GM18873 (cell line): ENCODE results near the gene CCDC33.

Experiments used
- ATAC-seq: cut with Tn5 transposase; IDR thresholded peaks from one replicate; pipeline ENCODE4 v1.9.1; 2021; ENCODE audit warnings: mild to moderate bottlenecking, moderate library complexity, moderate number of reproducible peaks; ENCODE audit not compliant: unreplicated experiment, low FRiP score

Gene CCDC33

DNA sequence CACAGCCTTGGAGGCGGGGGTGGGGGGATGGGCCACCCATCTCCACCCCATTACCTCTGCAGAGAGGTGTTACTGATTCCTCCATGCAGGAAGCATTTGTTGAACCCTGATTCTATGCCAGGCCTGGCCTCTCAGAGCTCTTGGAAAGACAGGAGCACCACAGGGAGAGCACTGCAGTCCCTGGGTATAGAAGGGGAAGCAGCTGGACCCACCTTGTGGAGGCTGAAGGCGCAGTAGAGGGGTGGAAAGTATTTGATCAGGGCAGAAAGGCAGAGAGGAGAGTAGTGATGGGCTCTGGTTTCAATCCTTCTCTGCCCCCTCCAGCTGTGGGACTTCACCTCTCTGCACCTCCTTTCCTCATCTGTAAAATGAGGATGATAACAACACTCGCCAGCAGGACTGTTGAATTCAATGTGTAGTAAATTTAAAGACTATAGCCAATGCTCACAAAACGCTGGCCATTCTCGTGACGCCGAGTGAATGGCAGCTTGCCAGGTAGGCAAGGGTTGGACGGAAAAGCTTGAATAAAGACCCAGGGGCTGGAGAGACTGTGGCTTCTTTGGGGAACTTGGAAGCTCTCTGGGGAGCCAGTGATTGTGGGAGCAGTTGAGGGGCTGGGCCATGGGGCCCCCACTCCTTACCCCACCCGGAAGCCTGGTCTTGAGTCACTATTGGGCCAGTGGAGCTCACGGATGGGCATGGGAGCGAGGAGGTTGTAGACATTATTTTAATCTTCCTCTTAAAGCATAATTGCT, 8.0 kb upstream of the CCDC33 start:
- no peak for ATAC-seq

DNA sequence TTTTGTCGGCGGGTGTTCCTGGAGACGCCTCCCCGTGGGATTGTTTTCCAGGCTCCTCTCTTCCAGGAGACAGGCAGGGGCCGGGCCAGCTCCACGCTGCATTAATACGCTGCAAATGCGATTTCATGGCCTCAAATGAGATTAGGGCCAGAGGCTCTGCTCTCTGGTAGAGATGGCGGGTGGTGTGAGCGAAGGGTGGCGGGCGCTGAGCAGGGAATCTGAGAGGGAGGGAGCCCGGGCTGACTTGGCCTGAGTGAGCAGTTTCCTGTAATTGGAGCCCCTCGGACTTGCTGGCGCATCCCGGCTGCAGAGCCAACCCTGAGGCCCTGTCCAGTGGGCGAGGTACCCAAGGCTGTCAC, 7.4 kb upstream of the CCDC33 start:
- ATAC-seq = no peak

DNA sequence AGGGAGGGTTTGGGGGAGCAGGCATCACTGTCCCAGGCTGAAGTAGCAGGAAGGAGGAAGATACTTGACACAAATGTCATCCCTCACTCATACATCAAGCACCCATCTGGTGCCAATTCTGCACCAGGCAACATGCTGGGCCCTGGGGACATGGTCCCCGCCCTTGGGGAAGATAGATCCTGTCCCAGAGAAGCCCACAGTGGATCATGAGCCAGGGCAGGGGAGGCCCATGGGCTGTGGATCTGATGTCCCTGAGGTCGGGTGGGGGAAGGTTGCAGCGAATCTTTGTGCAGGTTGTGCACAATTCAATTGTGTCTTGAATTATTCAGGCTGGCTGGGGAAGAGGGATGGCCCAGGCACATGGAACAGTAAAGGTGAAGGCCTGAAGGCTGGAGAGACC, 6.4 kb upstream of the CCDC33 start:
- no peak for ATAC-seq

DNA sequence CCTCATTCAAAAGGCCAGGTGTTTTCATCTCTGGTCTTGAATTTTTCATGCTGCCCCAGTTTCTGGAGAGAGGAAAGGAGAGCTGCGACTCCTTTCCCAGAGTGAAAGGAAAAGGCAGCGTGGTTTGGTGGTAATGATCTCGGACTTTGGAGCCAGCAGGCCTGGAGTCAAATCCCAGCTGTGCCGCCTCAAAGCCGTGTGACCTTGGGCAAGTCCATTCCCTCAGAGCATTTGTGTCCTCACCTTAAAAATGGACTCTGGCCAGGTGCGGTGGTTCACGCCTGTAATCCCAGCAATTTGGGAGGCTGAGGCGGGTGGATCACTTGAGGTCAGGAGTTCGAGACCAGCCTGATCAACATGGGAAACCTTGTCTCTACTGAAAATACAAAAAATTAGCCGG, 4.7 kb upstream of the CCDC33 start:
- ATAC-seq = no peak

DNA sequence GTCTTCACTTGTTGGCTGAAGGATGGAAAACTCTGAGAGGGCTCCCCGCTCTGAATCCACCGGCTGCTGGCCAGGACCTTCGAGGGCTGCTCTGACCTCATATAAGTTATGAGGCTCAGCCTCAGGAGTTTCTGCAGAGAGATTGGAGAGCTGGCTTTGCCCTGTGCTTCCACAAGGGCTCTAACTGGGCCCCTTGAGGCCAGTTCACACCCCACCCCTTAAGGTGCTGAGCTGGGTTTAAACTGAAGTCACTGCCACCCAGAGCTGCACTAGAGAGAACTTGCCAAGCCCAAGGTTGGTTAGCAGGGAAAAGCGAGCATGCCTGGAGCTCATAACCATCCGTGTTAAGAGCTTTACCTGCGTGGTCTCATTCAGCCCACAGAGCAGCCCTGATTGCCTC, 2.8 kb upstream of the CCDC33 start:
- no peak for ATAC-seq

DNA sequence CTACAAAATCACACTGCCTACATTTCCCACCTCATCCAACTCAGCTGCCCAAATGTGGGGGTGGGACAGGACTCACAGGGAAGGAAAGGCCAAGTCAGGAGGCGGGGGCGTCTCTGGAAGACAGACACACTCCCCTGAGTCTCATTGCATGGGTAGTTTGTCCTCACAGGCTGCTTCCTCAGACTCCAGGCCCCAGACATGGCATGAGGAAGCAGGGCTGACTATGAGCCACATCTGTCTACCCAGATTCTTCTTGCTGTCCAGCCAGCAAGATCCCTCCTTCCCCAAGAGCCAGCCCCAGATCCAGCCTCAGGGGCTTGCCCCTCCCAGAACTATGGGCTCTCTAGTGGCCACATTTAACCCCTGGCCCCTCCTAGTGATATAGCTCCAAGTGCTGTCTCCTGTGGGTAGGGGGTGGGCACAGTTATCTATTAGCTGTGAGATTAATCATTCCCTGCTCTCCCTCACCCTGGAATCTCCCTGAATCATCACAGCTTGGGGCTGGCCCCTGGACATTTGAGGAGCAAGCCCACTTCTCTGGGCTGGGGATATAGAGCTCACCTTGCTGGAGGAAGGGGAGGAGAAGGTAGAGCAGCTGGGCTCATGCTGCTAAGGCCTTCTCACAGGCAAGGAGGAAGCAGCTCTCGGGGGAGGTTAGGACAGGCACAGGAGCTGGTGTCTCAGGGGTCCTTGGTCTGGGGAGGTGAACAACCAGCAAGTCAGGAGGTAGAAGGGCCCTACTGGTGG, 2.1 kb upstream of the CCDC33 start:
- ATAC-seq = no peak

DNA sequence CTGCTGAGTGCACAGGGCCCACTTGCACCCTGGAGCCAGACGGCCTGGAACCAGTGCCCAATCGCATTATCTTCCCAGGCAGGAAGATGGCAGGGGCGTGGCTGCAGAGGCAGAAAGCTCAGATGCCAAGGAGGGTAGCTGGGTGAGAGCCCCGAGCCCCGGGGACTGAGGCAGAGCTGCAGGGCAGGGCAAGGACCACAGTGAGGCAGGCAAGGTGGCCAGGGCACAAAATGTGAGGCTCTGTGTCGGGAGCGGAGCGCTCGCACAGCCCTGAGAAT, 1.6 kb upstream of the CCDC33 start:
- ATAC-seq = no peak

DNA sequence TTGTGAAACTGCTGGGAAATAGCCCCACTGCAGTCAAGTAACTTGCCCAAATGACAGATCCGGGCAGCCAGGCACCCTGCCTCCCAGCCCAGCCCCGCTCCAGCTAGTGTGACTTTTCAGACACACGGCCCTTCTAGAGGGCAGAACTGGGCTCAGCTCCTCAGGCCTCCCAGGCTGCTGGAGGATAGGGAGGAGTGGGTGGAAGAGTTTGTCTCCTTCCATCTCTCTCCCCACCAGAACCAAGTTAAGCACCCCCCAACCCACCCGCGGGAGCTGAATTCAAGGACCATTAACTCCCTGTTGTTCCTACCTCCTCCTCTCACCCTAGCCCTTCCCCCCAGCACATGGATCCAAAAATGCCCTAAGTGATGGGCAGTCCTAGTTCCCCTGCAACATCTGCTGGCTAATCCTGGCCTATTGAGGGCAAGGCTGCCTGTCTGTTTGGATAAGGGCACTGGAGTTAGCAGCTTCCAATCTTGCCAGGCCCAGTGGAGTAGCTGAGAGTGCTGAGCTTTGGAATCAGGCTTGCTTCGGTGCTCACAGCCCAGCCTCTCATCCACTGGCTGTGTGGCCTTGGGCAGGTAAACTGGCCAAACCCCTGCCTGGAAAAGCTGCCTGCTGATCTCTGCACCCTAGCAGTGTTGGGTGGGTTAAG, 3.1 kb downstream of the CCDC33 start:
- ATAC-seq = no peak

DNA sequence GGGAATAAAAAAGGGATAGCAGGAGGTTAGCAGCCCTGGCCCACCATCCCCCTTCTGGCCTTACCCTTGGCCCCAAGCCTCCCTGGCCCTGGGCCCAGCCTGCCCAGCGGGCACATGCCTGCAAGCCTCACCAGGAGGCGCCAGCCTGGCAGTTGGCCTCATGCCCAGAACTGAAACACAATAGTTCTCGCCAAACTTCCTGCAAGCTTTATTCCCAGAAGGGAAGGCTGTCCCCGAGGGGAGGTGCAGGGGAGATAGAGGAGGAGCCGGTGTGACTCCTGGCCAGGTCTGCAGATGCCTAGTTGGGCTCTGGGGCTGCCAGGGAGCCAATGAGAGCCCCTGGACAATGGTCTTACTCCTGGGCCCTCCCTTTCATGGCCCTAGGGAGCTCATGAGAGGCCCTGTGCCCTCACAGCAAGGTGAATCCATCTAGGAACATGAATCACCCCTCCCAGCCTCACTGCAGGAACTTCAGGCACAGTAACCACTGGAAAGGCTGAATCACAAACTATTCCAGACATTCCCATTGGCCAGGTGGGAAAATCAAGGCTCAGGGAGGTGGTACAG, 4.0 kb downstream of the CCDC33 start:
- ATAC-seq = no peak

DNA sequence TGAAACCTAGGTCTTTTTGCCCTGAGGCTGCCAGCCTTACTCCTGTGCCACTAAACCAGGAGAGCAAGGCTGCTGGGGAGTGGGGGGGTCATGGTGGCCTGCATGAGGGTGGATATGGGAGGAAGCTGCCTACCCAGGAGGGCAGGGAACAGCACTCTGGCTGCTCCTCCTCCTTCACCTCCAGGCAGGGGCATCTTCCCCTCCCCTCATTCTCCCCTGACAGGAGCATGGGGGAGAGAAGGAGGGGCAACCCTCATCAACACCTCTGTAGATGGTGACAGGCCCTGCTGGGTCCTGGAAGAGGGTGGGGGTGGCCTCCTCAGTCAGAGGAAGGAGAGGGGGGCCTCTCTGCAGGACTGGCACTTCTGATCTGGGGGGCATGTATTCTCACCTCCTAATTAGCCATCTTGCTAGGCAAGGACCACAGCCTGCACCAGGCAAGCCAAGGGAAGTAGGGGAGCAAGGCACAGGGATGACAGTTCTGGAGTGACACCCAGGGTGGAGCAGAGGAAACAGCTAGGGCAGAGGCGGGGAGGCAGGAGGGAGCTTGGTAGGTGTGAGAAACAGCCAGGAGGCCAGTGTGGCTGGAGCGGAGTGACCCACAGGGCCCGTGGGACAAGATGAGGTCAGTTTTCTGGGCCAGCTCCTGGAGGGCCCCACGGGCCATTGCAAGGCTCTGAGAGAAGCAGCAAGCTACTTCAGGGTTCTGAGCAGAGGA, 4.9 kb downstream of the CCDC33 start:
- no peak for ATAC-seq

DNA sequence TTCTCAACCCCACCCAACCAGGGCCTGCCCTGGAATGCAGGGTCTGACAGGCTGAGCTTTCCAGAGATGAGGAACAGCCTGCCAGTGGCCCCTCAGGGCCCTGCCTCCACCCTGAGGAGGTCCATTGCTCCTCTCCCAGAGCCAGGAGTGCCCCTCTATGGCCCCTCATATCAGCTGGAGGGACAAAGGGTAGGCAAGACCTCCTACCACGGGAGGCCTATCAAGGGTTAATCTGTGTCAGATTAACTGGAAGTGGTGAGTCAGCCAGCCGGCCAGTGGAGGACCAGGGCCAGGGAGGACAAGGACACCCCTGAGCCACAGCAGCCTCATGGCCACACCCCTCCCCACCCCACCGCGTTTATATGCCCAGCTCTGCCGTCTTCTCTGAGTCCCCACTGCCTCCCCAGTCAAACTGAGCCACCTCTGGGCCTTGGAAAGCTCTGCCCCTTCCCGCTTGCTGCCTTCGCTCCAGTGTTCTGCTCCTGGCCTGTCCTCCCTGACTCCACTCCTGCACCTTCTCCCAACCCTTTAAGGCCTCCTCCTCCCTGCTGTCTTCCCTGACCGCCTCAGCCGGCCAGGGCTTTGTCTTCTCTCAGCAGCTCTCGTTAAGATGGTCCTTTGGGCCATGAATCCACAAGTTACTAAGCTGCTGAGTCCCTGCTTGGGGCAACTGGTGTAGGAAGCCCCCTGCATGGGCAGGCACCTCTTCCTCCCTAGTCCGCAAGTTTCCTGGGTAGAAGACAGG, 6.5 kb downstream of the CCDC33 start:
- ATAC-seq = no peak

DNA sequence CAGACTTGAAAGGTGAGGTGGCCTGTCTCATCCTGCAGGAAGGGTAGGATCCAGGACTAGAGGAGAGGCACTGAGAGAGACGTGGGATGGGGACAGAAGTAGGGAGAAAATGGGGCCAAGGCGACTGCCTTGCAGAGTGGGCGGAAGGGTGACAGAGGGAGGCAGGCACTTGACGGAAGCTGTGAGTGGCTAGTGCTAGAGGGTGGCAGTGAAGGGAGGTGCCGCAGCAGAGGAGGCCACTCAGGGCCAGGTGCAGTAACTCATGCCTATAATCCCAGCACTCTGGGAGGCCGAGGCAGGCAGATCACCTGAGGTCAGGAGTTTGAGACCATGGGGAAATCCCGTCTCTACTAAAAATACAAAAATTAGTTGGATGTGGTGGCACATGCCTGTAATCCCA, 7.3 kb downstream of the CCDC33 start:
- ATAC-seq = no peak

DNA sequence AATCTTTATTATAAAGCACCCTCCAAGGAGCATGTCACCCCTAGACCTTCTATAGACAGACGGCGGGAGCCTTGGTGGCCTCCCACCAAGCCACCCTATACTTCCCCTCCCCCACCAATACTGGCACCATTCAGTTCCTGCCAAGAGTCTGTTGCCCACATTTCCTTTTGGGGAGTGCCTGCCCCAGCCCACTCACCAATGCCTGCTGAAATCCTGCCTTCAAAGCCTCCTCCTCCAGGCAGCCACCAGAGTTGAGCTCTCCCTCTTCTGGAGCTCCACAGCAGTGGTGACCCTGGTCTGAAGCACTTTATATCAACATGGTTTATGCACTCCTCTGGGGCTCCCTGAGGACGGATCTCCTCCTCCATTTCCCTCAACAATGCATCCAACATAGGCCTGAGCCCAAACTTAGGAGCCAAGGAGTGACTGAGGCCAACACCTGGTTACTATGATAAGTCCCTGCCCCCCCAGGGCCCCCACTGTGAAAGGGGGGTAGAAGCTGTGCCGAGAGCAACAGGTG, 8.8 kb downstream of the CCDC33 start:
- ATAC-seq = no peak

DNA sequence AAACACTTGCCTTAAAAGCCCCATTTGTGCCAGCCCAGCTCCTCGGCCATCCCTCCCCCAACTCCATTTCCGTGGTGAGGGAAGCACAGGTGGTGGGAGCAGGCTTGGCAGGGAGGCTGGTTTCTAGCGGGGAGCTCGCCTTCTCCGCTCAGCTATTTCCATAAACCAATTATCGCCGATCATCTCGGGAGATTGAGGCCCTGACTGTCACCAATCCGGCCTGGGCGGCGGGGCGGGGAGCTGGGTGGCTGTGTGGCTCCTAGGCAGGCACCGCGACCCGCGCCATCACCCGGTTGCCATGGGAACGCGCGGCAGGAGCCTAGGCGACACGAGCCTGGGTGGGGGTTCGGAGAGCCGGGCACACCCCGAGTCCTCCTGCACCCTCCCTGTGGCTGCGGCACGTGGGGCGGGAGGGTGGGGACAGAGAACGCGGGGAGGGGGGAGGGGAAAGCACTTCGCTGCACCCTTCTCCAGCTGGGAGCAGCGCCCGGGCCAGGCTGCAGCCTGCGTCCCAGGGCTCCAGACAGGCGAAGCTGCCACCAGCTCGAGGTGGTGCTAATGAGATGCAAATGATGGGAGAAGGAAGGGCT, 9.3 kb downstream of the CCDC33 start:
- no peak for ATAC-seq

DNA sequence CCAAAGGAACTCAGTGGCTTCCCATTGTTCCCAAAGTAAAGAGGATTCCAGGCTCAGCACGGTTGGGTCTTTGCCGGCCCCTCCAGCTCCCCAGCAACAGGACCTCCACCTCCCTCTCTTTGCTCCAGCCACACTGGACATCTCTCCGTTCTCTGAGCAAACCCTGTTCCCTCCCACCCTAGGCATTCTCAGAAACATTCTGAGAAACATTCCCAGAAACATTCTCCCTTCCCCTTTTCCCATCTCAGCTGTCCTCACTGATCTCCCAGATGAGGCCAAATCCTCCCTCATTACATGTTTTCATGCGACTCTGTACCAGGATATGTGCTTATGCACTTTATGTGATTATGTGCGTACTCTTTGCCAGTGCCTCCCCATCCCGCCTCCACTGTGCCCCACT, 14.1 kb downstream of the CCDC33 start:
- no peak for ATAC-seq

DNA sequence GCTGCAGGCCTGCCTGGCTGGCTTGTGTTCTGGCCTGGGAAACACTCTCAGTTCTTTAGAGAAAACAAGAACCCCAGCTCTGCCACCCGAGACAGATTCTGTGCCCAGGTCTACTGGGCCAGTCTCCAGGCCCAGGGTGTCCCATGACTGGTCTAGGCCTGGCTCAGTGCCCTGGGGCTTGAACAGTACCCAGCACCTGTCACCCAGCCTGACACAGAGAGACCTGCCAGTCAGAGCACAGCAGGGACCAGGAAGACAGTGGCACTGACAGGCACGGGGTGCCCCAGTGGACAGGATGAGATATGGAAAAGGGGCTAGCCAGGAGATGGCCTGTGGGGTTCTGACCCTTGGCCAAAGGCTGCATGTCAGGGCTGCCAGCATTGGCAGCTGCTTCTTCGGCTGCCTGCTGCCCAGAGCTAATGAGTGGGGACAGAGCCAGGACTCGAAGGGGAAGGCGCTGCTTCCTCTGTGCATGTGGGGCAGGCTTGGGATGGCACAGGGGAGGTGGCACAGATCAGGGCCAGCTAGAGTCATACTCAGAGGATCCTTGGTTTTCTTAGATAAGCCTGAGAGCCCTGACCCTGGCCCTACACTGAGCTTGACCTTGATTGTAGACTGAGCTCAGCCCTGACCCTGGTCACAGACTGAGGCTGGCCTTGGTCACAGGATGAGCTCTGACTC, 15.1 kb downstream of the CCDC33 start:
- no peak for ATAC-seq

DNA sequence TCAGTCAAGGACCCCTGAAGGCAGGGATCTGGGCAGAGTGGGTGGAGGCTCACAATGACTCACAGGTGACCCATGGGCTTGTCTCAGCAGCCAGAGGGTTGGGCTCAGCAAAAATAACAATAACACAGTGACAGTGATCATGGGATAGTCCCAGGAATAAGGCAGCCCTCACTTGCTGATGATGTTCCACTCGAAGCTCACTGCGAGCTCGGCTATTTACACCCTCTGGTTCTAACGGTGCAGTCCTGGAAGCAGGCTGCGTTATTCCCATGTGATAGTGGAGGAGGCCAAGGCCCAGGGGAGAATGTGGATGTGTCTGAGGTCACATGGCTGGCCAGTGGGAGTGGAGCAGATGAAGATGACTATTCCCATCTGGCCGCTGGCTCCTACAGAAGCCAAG, 16.2 kb downstream of the CCDC33 start:
- ATAC-seq = no peak

DNA sequence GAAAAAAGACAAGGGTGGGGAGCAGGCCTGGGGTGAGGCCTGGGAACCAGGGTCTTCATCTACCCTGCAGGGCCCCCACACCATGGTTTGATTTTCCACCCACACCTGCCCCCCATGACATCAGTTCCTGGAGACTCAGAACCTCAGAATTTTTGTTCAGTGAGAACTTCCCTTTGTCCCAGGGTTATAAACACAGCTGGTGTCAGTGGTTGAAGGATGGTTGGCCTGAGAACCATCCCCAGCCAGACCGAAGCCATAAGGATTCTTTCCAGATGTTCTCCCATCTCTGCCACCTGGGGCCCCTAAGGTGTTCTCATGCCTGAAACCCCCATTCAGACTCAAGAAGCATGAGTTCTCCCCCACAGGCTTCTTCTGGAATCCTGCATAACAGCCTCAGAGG, 16.6 kb downstream of the CCDC33 start:
- no peak for ATAC-seq

DNA sequence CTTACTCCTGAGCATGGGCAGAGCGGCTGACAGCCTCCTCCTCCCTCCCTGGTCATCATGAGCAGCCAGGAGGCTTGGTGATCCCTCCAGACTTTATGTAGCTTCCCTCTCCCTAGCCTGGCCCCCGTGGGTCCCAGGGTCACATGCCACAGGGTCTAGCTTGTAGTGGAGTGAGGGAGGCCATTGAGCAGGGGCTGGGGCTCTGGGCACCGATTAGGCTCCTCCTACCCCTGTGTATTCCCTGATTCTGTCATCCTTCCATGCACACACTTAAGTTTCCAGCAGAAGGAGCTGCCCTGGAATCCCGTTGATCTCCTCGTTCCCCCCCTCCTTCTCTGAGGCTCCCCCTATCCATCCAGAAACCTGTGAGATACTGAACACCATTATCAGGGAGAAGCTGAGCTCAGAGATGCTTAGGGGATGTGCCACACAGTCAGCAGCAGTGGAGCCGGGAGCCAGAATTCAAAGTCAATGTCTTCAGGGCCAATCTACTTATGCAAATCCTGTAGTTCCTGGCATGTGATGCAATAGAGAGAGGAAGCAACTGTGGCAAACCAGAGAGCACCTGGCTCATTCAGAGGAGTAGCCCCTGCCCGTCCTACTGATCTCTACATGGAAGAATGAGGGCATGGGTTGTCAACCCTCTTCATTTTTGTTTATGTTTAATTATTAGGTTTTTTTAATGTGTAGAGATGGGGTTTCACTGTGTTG, 17.2 kb downstream of the CCDC33 start:
- ATAC-seq = no peak
